Measurements from ENCODE around the gene SELENOV.

The SELENOV gene

GRCh38 chr19:39514840-39515550 is at the start of gene SELENOV:
SELENOV (plus strand) TSS chr19:39515139; CDS start chr19:39515213, 74 bp downstream.
- H3F3A ChIP-seq (ENCODE audit: control insufficient read depth, insufficient read depth) = no peaks in the 10 kb centered on the region
- H3K9me2 ChIP-seq (replicated peaks; ENCODE audit: control insufficient read depth, low read length) = no peaks in the 10 kb centered on the region
- no peaks in the 10 kb centered on the region for H3K79me2 ChIP-seq (ENCODE audit: control insufficient read depth, low read length)
- no peak within 1 kb of the TSS for H3K27ac ChIP-seq (ENCODE audit: low read depth, low read length)
- H3K4me2 ChIP-seq (ENCODE audit: low read length) = peak within 1 kb of the TSS; percentile 35
- no peaks in the 10 kb centered on the region for H4K20me1 ChIP-seq (ENCODE audit: control insufficient read depth, insufficient read depth, low read depth, low read length)
- H3K9me3 ChIP-seq (ENCODE audit: control insufficient read depth, insufficient read depth, low read length) = no peaks in the 10 kb centered on the region
- peaks cover 37% of the 10 kb centered on the region for H3K27me3 ChIP-seq (ENCODE audit: control insufficient read depth, low read length)
- H3K4me1 ChIP-seq (ENCODE audit: control insufficient read depth, low read length) = peaks cover 29% of the 10 kb centered on the region
- TF ChIP-seq EZH2phosphoT487 (IDR thresholded peaks at IDR 0.05; ENCODE audit: borderline replicate concordance, low read length) (peak; percentile 81; the same call in 1 of the 2 replicates), CTCF (IDR thresholded peaks at IDR 0.05; ENCODE audit: low read depth, low read length, poor library complexity, severe bottlenecking) (peak; percentile 37)
- H3K4me3 ChIP-seq (ENCODE audit: low read length) = no peak within 1 kb of the TSS
- H3K36me3 ChIP-seq (ENCODE audit: control insufficient read depth, low read length) = no peaks in the 10 kb centered on the region

GRCh38 chr19:39465956-39466747 is 48.8 kb upstream of the SELENOV start:
- Histone ChIP-seq H3K36me3 (ENCODE audit: control insufficient read depth, low read length) (peaks cover 76% of the 10 kb centered on the region), H3K27me3 (ENCODE audit: control insufficient read depth, low read length) (no peaks in the 10 kb centered on the region), H3K4me1 (ENCODE audit: control insufficient read depth, low read length) (no peaks in the 10 kb centered on the region), H3K79me2 (ENCODE audit: control insufficient read depth, low read length) (no peaks in the 10 kb centered on the region; the same call in 1 of the 2 replicates), H3K4me3 (ENCODE audit: low read length) (no peak overlapping the region), H3K4me2 (ENCODE audit: low read length) (no peak overlapping the region), H4K20me1 (ENCODE audit: control insufficient read depth, insufficient read depth, low read depth, low read length) (no peaks in the 10 kb centered on the region), H3F3A (ENCODE audit: control insufficient read depth, insufficient read depth) (no peaks in the 10 kb centered on the region), H3K9me2 (replicated peaks; ENCODE audit: control insufficient read depth, low read length) (no peaks in the 10 kb centered on the region), H3K9me3 (ENCODE audit: control insufficient read depth, insufficient read depth, low read length) (no peaks in the 10 kb centered on the region), H3K27ac (ENCODE audit: low read depth, low read length) (no peak overlapping the region)
- no peak for TF ChIP-seq CTCF (IDR thresholded peaks at IDR 0.05; ENCODE audit: low read depth, low read length, poor library complexity, severe bottlenecking)
- TF ChIP-seq EZH2phosphoT487 (IDR thresholded peaks at IDR 0.05; ENCODE audit: borderline replicate concordance, low read length) = no peak

GRCh38 chr19:39467941-39468340 is 47.0 kb upstream of the SELENOV start:
- H3K4me2 ChIP-seq (ENCODE audit: low read length) = no peak overlapping the region

More at GRCh38 chr19:39467941-39468340, 47.0 kb upstream of the SELENOV start:
- Histone ChIP-seq H3K4me1 (ENCODE audit: control insufficient read depth, low read length) (no peaks in the 10 kb centered on the region), H3K9me2 (replicated peaks; ENCODE audit: control insufficient read depth, low read length) (no peaks in the 10 kb centered on the region), H3K36me3 (ENCODE audit: control insufficient read depth, low read length) (peaks cover 85% of the 10 kb centered on the region), H4K20me1 (ENCODE audit: control insufficient read depth, insufficient read depth, low read depth, low read length) (no peaks in the 10 kb centered on the region), H3K79me2 (ENCODE audit: control insufficient read depth, low read length) (no peaks in the 10 kb centered on the region; the same call in 1 of the 2 replicates), H3K27me3 (ENCODE audit: control insufficient read depth, low read length) (no peaks in the 10 kb centered on the region), H3F3A (ENCODE audit: control insufficient read depth, insufficient read depth) (no peaks in the 10 kb centered on the region), H3K4me3 (ENCODE audit: low read length) (no peak overlapping the region), H3K27ac (ENCODE audit: low read depth, low read length) (no peak overlapping the region), H3K9me3 (ENCODE audit: control insufficient read depth, insufficient read depth, low read length) (no peaks in the 10 kb centered on the region)
- TF ChIP-seq CTCF (IDR thresholded peaks at IDR 0.05; ENCODE audit: low read depth, low read length, poor library complexity, severe bottlenecking) (no peak), EZH2phosphoT487 (IDR thresholded peaks at IDR 0.05; ENCODE audit: borderline replicate concordance, low read length) (no peak)
